GM19455 (cell line): ENCODE data around the gene C19orf67.
A peak's percentile ranks its signal among the peaks of the same experiment; 100 is the strongest.

ENCODE experiments used
- ATAC-seq: cut with Tn5 transposase; IDR thresholded peaks from one replicate; pipeline ENCODE4 v1.9.1; 2021; ENCODE audit not compliant: unreplicated experiment

Gene C19orf67

GRCh38 chr19:14085309-14085995, at the start of gene C19orf67:
Gene C19orf67, minus strand, starts transcription at chr19:14085783. Its CDS starts 156 bp downstream, at chr19:14085627.
- no peak for ATAC-seq

- no peak for ATAC-seq
These were observed 49.8 kb upstream of the C19orf67 start for GRCh38 chr19:14135355-14135754.

GRCh38 chr19:14127929-14128509, 42.4 kb upstream of the C19orf67 start:
- no peak for ATAC-seq

- no peak for ATAC-seq
These were observed 41.6 kb upstream of the C19orf67 start for GRCh38 chr19:14127176-14127575.

GRCh38 chr19:14122924-14123323, 37.3 kb upstream of the C19orf67 start:
- no peak for ATAC-seq

GRCh38 chr19:14120497-14120780, 34.9 kb upstream of the C19orf67 start:
- no peak for ATAC-seq

- ATAC-seq: no peak
These were observed 34.3 kb upstream of the C19orf67 start for GRCh38 chr19:14119644-14120496.

- no peak for ATAC-seq
These were observed 33.6 kb upstream of the C19orf67 start for GRCh38 chr19:14119146-14119545.

- ATAC-seq: no peak
These were observed 32.8 kb upstream of the C19orf67 start for GRCh38 chr19:14118165-14119051.

- peak; percentile 84 for ATAC-seq
These were observed 32.1 kb upstream of the C19orf67 start, which contains the start of gene PRKACA for GRCh38 chr19:14117668-14118164. Gene PRKACA, minus strand, starts transcription at chr19:14117762. Its CDS starts 215 bp downstream, at chr19:14117547.

GRCh38 chr19:14116918-14117578, 31.5 kb upstream of the C19orf67 start:
- peak; percentile 9 for ATAC-seq

GRCh38 chr19:14116525-14116917, 30.9 kb upstream of the C19orf67 start:
- no peak for ATAC-seq

- no peak for ATAC-seq
These were observed 30.2 kb upstream of the C19orf67 start for GRCh38 chr19:14115756-14116155.

GRCh38 chr19:14114854-14115253, 29.3 kb upstream of the C19orf67 start:
- ATAC-seq: no peak

- ATAC-seq: no peak
These were observed 28.9 kb upstream of the C19orf67 start for GRCh38 chr19:14114439-14114838.

GRCh38 chr19:14113762-14114414, 28.3 kb upstream of the C19orf67 start:
- no peak for ATAC-seq

GRCh38 chr19:14112809-14113385, 27.3 kb upstream of the C19orf67 start:
- no peak for ATAC-seq

- no peak for ATAC-seq
These were observed 26.6 kb upstream of the C19orf67 start for GRCh38 chr19:14112051-14112808.

GRCh38 chr19:14111486-14111885, 25.9 kb upstream of the C19orf67 start:
- ATAC-seq: no peak
